H1 (cell line): Measurements from ENCODE around the gene MROH2B.

Source experiments
- CTCF ChIP-seq, 3 experiments: IDR thresholded peaks; 1 replicate in 2 of 3; 2 replicates in 1 of 3; pipeline versions ENCODE4 v1.5.1 to v1.6.1; 2011; ENCODE audit warnings: low read length in 3 of 3, mild to moderate bottlenecking in 3 of 3, inconsistent platforms in 2 of 3, low read depth in 1 of 3, moderate library complexity in 1 of 3; ENCODE audit not compliant: insufficient read depth in 1 of 3; ENCODE audit errors: control extremely low read depth in 1 of 3
- EGR1 ChIP-seq: IDR thresholded peaks from 2 replicates; pipeline ENCODE4 v1.6.1; 2011; ENCODE audit warnings: low read depth, low read length, borderline replicate concordance
- EP300 ChIP-seq, 2 experiments: IDR thresholded peaks; 1 replicate in 1 of 2; 2 replicates in 1 of 2; pipeline ENCODE4 v1.6.1; 2011 to 2012; ENCODE audit warnings: low read depth in 2 of 2, low read length in 2 of 2, mild to moderate bottlenecking in 2 of 2, borderline replicate concordance in 1 of 2, inconsistent platforms in 1 of 2, moderate library complexity in 1 of 2
- EZH2 ChIP-seq: fragments of 200-600 bp; sonication (generic); IDR thresholded peaks from 2 replicates; pipeline ENCODE4 v1.7.1; 2012; ENCODE audit warnings: low read depth, mild to moderate bottlenecking, moderate library complexity, low read length, inconsistent platforms; ENCODE audit not compliant: severe bottlenecking
- HDAC2 ChIP-seq, 2 experiments: fragments of 300-600 bp in 1 of 2; sonication (generic) in 1 of 2; IDR thresholded peaks; 2 replicates each; pipeline ENCODE4 v1.6.1; 2011 to 2012; ENCODE audit warnings: low read depth in 2 of 2, low read length in 2 of 2, mild to moderate bottlenecking in 2 of 2, moderate library complexity in 2 of 2, borderline replicate concordance in 1 of 2, inconsistent platforms in 1 of 2
- HDAC6 ChIP-seq: IDR thresholded peaks from one replicate; pipeline ENCODE4 v1.7.1; 2012; ENCODE audit warnings: low read depth, mild to moderate bottlenecking, inconsistent platforms, low read length, moderate library complexity
- MAX ChIP-seq: IDR thresholded peaks from 2 replicates; pipeline ENCODE4 v1.6.1; 2012; ENCODE audit warnings: inconsistent platforms
- POLR2A ChIP-seq, 2 experiments: IDR thresholded peaks; 1 replicate in 1 of 2; 2 replicates in 1 of 2; pipeline ENCODE4 v1.6.1; 2011; ENCODE audit warnings: low read depth in 2 of 2, low read length in 2 of 2, mild to moderate bottlenecking in 2 of 2; ENCODE audit errors: control extremely low read depth in 1 of 2
- POLR2AphosphoS5 ChIP-seq: IDR thresholded peaks from 2 replicates; pipeline ENCODE4 v1.6.1; 2011; ENCODE audit warnings: low read depth, low read length
- RAD21 ChIP-seq, 2 experiments: IDR thresholded peaks in 1 of 2; conservative IDR thresholded peaks in 1 of 2; 2 replicates each; pipeline ENCODE4 v1.6.1; 2011; ENCODE audit warnings: low read depth in 2 of 2, low read length in 2 of 2, improper control_type of control experiment in 1 of 2, inconsistent platforms in 1 of 2, mild to moderate bottlenecking in 1 of 2, moderate library complexity in 1 of 2
- RFX5 ChIP-seq: IDR thresholded peaks from 2 replicates; pipeline ENCODE4 v1.6.1; 2011; ENCODE audit warnings: low read depth, low read length, improper control_type of control experiment, borderline replicate concordance
- RXRA ChIP-seq: IDR thresholded peaks from 2 replicates; pipeline ENCODE4 v1.6.1; 2011; ENCODE audit warnings: low read depth, mild to moderate bottlenecking, low read length, moderate library complexity; ENCODE audit not compliant: insufficient read depth
- YY1 ChIP-seq: IDR thresholded peaks from 2 replicates; pipeline ENCODE4 v1.6.1; 2011; ENCODE audit warnings: low read depth, mild to moderate bottlenecking, low read length

GRCh38 chr5:41057231-41057630 is 13.9 kb downstream of the MROH2B start:
- TF ChIP-seq RAD21 (IDR thresholded peaks at IDR 0.05 in 1 of 2, conservative IDR thresholded peaks at IDR 0.05 in 1 of 2; ENCODE audit: low read depth in 2 of 2, low read length in 2 of 2), result no peak
- no peak for TF ChIP-seq CTCF (IDR thresholded peaks at IDR 0.05; ENCODE audit: control extremely low read depth in 1 of 3, insufficient read depth in 1 of 3, low read depth in 1 of 3, low read length in 3 of 3)
- TF ChIP-seq EGR1, result no peak
- TF ChIP-seq HDAC6, result no peak
- no peak for TF ChIP-seq EP300 (IDR thresholded peaks at IDR 0.05; ENCODE audit: borderline replicate concordance in 1 of 2, low read depth in 2 of 2, low read length in 2 of 2)
- no peak for TF ChIP-seq HDAC2 (IDR thresholded peaks at IDR 0.05; ENCODE audit: borderline replicate concordance in 1 of 2, low read depth in 2 of 2, low read length in 2 of 2)
- no peak for TF ChIP-seq RXRA
- no peak for TF ChIP-seq EZH2
- TF ChIP-seq POLR2AphosphoS5, result no peak
- TF ChIP-seq POLR2A (IDR thresholded peaks at IDR 0.05; ENCODE audit: control extremely low read depth in 1 of 2, low read depth in 2 of 2, low read length in 2 of 2), result no peak
- no peak for TF ChIP-seq MAX
- TF ChIP-seq YY1, result no peak
- no peak for TF ChIP-seq RFX5
